ENCODE results near the gene MRPS17. TPM values are rescaled to one million over a fixed set of nuclear protein-coding genes. Genes with fewer than 3 reads are reported as not detected.

The MRPS17 gene
- total and polyA plus RNA-seq, 2 of the 4 experiments (the other 2 are of a cell fraction) = 9.9 to 15.2 TPM

DNA sequence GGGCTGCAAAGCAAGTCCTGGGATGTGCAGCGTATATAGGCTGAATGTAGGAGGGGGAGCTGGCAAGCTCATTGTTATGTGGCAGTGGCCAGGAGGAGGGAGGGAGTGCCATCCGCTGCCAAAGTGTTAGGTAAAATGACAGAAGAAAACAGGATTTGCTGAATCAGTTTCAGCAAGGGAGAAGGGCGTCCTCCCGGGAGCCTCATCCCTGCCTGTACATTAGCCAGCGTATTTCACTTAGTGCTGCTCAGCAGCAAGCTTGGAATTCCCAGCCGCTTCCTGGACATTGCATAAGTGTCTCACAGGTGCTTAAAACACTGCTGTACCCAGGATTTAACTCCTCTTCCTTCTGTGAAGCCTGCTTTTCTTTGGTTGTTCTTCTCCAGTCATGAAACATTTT lies 15.2 kb downstream of the MRPS17 start:
- Histone ChIP-seq H3K9ac (ENCODE audit: low read depth, low read length) (no peak overlapping the region), H3K9me3 (ENCODE audit: control insufficient read depth, insufficient read depth, low read length) (no peaks in the 10 kb centered on the region), H4K20me1 (ENCODE audit: insufficient read depth, low read length) (peaks cover 24% of the 10 kb centered on the region), H3K4me3 (ENCODE audit: insufficient read depth, low read depth, low read length) (no peak overlapping the region), H3K27me3 (ENCODE audit: control insufficient read depth, insufficient read depth, low read length) (no peaks in the 10 kb centered on the region), H3K36me3 (ENCODE audit: control insufficient read depth, insufficient read depth, low read length) (peaks cover 9% of the 10 kb centered on the region), H4K8ac (ENCODE audit: low read depth in 2 of 2, low read length in 2 of 2) (no peak overlapping the region), H2BK5ac (ENCODE audit: low read depth, low read length, poor library complexity, severe bottlenecking) (no peak overlapping the region), H2AFZ (replicated peaks; ENCODE audit: low read length, poor library complexity) (no peak overlapping the region), H3K4me2 (ENCODE audit: low read depth, low read length) (no peak overlapping the region), H2AK5ac (ENCODE audit: low read depth, low read length) (no peak overlapping the region), H4K91ac (ENCODE audit: insufficient read depth, low read depth, low read length) (no peak overlapping the region), H3K23ac (ENCODE audit: low read depth, low read length) (no peak overlapping the region), H2BK15ac (ENCODE audit: low read depth, low read length) (no peak overlapping the region), H3K56ac (ENCODE audit: extremely low read depth, insufficient read depth, low read length) (no peak overlapping the region), H4K5ac (ENCODE audit: low read depth, low read length) (no peak overlapping the region), H3K18ac (ENCODE audit: low read depth, low read length) (no peak overlapping the region), H3K4ac (ENCODE audit: low read depth, low read length) (no peak overlapping the region), H3K4me1 (ENCODE audit: control insufficient read depth, insufficient read depth, low read length) (peaks cover 6% of the 10 kb centered on the region; the same call in 1 of the 2 replicates), H2AK9ac (replicated peaks; ENCODE audit: low read depth, low read length, poor library complexity) (no peak overlapping the region), H2BK120ac (ENCODE audit: low read depth, low read length) (no peak overlapping the region), H3K79me1 (ENCODE audit: low read depth in 1 of 2, low read length in 2 of 2) (peaks cover 21 to 55% of the 10 kb centered on the region in 2 experiments), H3K9me1 (ENCODE audit: insufficient read depth, low read length) (peaks cover 4% of the 10 kb centered on the region; the same call in 1 of the 2 replicates), H2BK20ac (ENCODE audit: low read depth, low read length) (no peak overlapping the region), H3K27ac (ENCODE audit: insufficient read depth, low read length) (no peak overlapping the region), H3K14ac (replicated peaks; ENCODE audit: low read depth, low read length) (no peak overlapping the region)
- ATAC-seq (ENCODE audit: low read depth) (no peak), DNase-seq (no peak)
- CTCF ChIA-PET = no interaction called here
- BruUV-seq (replicated peaks) = no TSS peak
- TF ChIP-seq RCOR1 (IDR thresholded peaks at IDR 0.05; ENCODE audit: insufficient replicate concordance, low read length) (no peak), FOS (IDR thresholded peaks at IDR 0.05; ENCODE audit: low read depth, low read length) (no peak), SMC3 (IDR thresholded peaks at IDR 0.05; ENCODE audit: low read depth, low read length) (no peak)
- TF ChIP-seq, protein P1, sequence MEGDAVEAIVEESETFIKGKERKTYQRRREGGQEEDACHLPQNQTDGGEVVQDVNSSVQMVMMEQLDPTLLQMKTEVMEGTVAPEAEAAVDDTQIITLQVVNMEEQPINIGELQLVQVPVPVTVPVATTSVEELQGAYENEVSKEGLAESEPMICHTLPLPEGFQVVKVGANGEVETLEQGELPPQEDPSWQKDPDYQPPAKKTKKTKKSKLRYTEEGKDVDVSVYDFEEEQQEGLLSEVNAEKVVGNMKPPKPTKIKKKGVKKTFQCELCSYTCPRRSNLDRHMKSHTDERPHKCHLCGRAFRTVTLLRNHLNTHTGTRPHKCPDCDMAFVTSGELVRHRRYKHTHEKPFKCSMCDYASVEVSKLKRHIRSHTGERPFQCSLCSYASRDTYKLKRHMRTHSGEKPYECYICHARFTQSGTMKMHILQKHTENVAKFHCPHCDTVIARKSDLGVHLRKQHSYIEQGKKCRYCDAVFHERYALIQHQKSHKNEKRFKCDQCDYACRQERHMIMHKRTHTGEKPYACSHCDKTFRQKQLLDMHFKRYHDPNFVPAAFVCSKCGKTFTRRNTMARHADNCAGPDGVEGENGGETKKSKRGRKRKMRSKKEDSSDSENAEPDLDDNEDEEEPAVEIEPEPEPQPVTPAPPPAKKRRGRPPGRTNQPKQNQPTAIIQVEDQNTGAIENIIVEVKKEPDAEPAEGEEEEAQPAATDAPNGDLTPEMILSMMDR (conservative IDR thresholded peaks at IDR 0.05; ENCODE audit: low read depth, low read length) = no peak
- dilution Hi-C loops (cut with HindIII; ENCODE audit: low sequenced_read_pairs, unreplicated experiment) (no loop called here), in situ Hi-C loops (cut with MboI; ENCODE audit: low sequenced_read_pairs) (loop anchor here (25.0 kb wide), 2 partner anchors 530 to 680 kb away; no protein-coding TSS in a partner anchor), intact Hi-C loops (cut with micrococcal nuclease) (no loop called here)
- 98% methylated on average over 5 of the region's 6 CpGs; no CpG with 5 or more reads in 1 of the 2 experiments for WGBS, 2 experiments (ENCODE audit: extremely low coverage in 2 of 2, insufficient read length in 1 of 2)
- POLR2A ChIA-PET (ENCODE audit: unreplicated experiment) = no interaction called here
